Nephron (organoid): ENCODE results near the gene MAN1A2.

Experiments
- H3K27ac Mint-ChIP-seq, 3 experiments: 2 replicates each; pipeline ENCODE4 v1.8.0; 2020; ENCODE audit warnings: mixed read lengths in 3 of 3, mild to moderate bottlenecking in 2 of 3, moderate library complexity in 1 of 3
- H3K27me3 Mint-ChIP-seq: 2 replicates; pipeline ENCODE4 v1.8.0; 2021; ENCODE audit warnings: low read depth, mild to moderate bottlenecking, moderate library complexity, mixed read lengths
- H3K36me3 Mint-ChIP-seq: 2 replicates; pipeline ENCODE4 v1.8.0; 2020; ENCODE audit warnings: low read depth, mixed read lengths
- H3K4me1 Mint-ChIP-seq: 2 replicates; pipeline ENCODE4 v1.8.0; 2020; ENCODE audit warnings: mixed read lengths
- H3K4me3 Mint-ChIP-seq, 3 experiments: 2 replicates each; pipeline ENCODE4 v1.8.0; 2020; ENCODE audit warnings: mild to moderate bottlenecking in 3 of 3, mixed read lengths in 3 of 3, moderate library complexity in 2 of 3
- H3K9me3 Mint-ChIP-seq: 2 replicates; pipeline ENCODE4 v1.8.0; 2020; ENCODE audit warnings: mixed read lengths
- TF ChIP-seq, protein P1 (sequence below), 3 experiments: fragments of 200-600 bp; sonication (generic); IDR thresholded peaks; one replicate each; pipeline ENCODE4 v1.5.0; 2021; ENCODE audit warnings: antibody characterized with exemption in 3 of 3; ENCODE audit not compliant: unreplicated experiment in 3 of 3

Gene MAN1A2

DNA sequence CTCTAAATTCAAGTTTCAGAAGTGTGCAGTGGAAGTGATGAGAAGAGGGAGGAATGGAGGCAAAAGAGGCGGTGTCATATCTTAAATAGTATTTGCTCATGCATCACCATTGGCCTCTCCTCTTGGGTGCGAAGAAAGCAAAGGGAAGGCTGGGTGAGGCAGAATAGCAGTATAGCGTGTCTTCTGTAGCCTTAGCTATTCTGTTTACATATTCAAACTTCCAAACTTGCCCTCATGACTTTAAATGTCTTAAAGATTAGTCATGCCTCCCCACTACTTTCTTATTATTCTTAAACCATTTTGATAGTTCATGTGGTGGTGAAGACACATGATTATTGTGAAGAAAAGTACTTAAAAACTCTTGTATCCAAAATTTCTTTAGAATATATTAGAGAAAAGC is 134.0 kb downstream of the MAN1A2 start:
- H3K4me1 Mint-ChIP-seq = no peaks in the 10 kb centered on the region
- TF ChIP-seq, protein P1, sequence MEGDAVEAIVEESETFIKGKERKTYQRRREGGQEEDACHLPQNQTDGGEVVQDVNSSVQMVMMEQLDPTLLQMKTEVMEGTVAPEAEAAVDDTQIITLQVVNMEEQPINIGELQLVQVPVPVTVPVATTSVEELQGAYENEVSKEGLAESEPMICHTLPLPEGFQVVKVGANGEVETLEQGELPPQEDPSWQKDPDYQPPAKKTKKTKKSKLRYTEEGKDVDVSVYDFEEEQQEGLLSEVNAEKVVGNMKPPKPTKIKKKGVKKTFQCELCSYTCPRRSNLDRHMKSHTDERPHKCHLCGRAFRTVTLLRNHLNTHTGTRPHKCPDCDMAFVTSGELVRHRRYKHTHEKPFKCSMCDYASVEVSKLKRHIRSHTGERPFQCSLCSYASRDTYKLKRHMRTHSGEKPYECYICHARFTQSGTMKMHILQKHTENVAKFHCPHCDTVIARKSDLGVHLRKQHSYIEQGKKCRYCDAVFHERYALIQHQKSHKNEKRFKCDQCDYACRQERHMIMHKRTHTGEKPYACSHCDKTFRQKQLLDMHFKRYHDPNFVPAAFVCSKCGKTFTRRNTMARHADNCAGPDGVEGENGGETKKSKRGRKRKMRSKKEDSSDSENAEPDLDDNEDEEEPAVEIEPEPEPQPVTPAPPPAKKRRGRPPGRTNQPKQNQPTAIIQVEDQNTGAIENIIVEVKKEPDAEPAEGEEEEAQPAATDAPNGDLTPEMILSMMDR (IDR thresholded peaks at IDR 0.05; ENCODE audit: unreplicated experiment in 3 of 3) = no peak
- peaks cover 20% of the 10 kb centered on the region for H3K36me3 Mint-ChIP-seq
- no peaks in the 10 kb centered on the region for H3K27me3 Mint-ChIP-seq
- no peaks in the 10 kb centered on the region for H3K9me3 Mint-ChIP-seq
- no peak overlapping the region for H3K4me3 Mint-ChIP-seq
- no peak overlapping the region for H3K27ac Mint-ChIP-seq

GRCh38 chr1:117511273-117511672 is 144.0 kb downstream of the MAN1A2 start:
- no peaks in the 10 kb centered on the region for H3K4me1 Mint-ChIP-seq
- no peak overlapping the region for H3K27ac Mint-ChIP-seq
- H3K27me3 Mint-ChIP-seq = no peaks in the 10 kb centered on the region
- H3K4me3 Mint-ChIP-seq = no peak overlapping the region
- TF ChIP-seq, protein P1 (IDR thresholded peaks at IDR 0.05; ENCODE audit: unreplicated experiment in 3 of 3) = no peak
- H3K36me3 Mint-ChIP-seq = peaks cover 19% of the 10 kb centered on the region
- H3K9me3 Mint-ChIP-seq = no peaks in the 10 kb centered on the region

DNA sequence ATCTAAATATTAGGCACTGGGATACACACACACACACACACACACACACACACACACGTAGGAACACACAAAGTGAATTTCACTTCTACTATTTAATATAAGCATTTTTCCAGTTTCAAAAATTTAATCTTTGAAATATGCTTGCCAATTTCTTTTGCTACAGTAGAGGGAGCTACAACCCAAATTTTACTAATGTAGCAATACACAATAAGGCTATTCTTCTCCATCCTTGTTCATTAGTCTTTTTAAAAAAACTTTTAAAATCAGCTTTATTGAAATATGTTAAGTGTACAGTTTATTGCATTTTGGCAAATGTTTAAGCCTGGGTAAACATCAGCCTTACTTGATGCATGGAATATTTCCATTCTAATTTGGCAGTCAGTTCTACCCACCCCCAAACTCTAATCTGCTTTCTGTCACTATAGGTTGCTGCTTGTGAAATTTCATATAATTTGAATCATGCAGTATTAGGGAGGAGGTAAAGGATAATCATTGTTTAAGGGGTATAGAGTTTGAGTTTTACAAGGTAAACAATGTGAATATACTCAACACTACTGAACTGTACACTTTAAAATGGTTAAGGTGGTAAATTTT is 145.6 kb downstream of the MAN1A2 start:
- Mint-ChIP-seq H3K4me1 (no peaks in the 10 kb centered on the region), H3K27me3 (no peaks in the 10 kb centered on the region), H3K9me3 (no peaks in the 10 kb centered on the region), H3K36me3 (peaks cover 20% of the 10 kb centered on the region), H3K27ac (no peak overlapping the region), H3K4me3 (no peak overlapping the region)
- TF ChIP-seq, protein P1 (IDR thresholded peaks at IDR 0.05; ENCODE audit: unreplicated experiment in 3 of 3) = peak; percentile 55 to 67 (median 57)

DNA sequence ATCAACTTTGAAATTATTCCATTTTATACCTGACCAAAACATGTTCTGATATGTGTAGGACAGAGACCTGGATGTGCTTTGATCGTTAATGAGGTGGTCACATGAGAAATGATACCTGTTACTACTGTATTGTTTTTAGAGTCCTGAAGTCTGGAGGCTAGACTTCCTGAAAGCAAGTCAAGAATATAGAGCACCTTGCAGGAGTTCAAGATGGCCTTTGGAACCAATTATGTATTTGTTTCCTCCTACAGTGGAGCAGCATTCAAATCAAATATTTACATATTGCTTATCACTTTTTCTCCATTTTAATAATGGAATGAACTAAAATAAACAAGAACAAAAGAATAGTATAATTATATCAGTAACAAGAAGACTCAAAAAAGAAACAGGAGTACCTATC is 155.9 kb downstream of the MAN1A2 start:
- TF ChIP-seq, protein P1 (IDR thresholded peaks at IDR 0.05; ENCODE audit: unreplicated experiment in 3 of 3) = no peak
- Mint-ChIP-seq H3K4me1 (no peaks in the 10 kb centered on the region), H3K9me3 (peaks cover 4% of the 10 kb centered on the region), H3K27me3 (no peaks in the 10 kb centered on the region), H3K36me3 (peaks cover 29% of the 10 kb centered on the region), H3K27ac (no peak overlapping the region), H3K4me3 (no peak overlapping the region)

GRCh38 chr1:117527074-117527473 is 159.8 kb downstream of the MAN1A2 start:
- TF ChIP-seq, protein P1 (IDR thresholded peaks at IDR 0.05; ENCODE audit: unreplicated experiment in 3 of 3) = no peak
- Mint-ChIP-seq H3K4me1 (no peaks in the 10 kb centered on the region), H3K27ac (no peak overlapping the region), H3K27me3 (no peaks in the 10 kb centered on the region), H3K36me3 (peaks cover 18% of the 10 kb centered on the region), H3K9me3 (peaks cover 2% of the 10 kb centered on the region), H3K4me3 (no peak overlapping the region)

- H3K36me3 Mint-ChIP-seq = peaks cover 13% of the 10 kb centered on the region
- no peaks in the 10 kb centered on the region for H3K27me3 Mint-ChIP-seq
- no peak overlapping the region for H3K27ac Mint-ChIP-seq
- H3K4me1 Mint-ChIP-seq = no peaks in the 10 kb centered on the region
- TF ChIP-seq, protein P1 (IDR thresholded peaks at IDR 0.05; ENCODE audit: unreplicated experiment in 3 of 3) = no peak
- H3K9me3 Mint-ChIP-seq = peaks cover 2% of the 10 kb centered on the region
- H3K4me3 Mint-ChIP-seq = no peak overlapping the region
Measured at GRCh38 chr1:117527566-117528102, 160.4 kb downstream of the MAN1A2 start.
